ENCODE results near the gene FBXL7. TPM values are rescaled to one million over a fixed set of nuclear protein-coding genes. Genes with fewer than 3 reads are reported as not detected.

FBXL7 gene
- total and polyA plus RNA-seq, 4 donors = 1.9 to 15.5 (median 6.6) TPM

DNA sequence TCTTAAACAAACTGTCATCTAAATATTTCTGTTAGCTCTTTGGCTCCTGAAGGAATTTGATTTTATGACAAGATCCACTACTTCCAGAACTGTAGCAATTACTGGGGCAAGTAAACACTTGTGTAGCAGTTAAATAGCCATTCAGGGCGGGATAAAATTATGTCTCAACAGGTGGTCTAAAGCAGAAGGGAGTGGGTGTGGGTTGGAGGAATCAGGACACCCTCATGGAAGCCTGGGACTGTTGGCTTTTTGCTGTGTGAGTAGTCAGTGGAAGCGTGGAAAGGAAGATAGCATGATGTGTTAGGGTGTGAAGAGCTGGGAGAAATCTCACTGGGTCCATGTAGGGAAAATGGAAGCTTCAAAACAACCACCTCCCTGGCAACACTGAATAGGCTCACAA, 127.1 kb downstream of the FBXL7 start:
- Histone ChIP-seq H3K4me3 (no peak overlapping the region), H3K27me3 (ENCODE audit: control insufficient read depth in 3 of 3, insufficient read depth in 3 of 3, low read length in 2 of 3) (no peaks in the 10 kb centered on the region), H3K27ac (ENCODE audit: low read depth in 1 of 2, low read length in 1 of 2) (no peak overlapping the region), H3K9ac (ENCODE audit: insufficient read depth in 1 of 2, low read length in 2 of 2) (no peak overlapping the region), H3K36me3 (ENCODE audit: control insufficient read depth in 4 of 4, insufficient read depth in 4 of 4, low read length in 4 of 4) (no peaks in the 10 kb centered on the region), H3K4me1 (ENCODE audit: control insufficient read depth in 5 of 5, insufficient read depth in 5 of 5, low read length in 5 of 5) (peaks cover 0 to 6% (median 0%) of the 10 kb centered on the region in 5 donors), H3K9me3 (ENCODE audit: control insufficient read depth in 4 of 4, insufficient read depth in 3 of 4, low read length in 3 of 4) (no peaks in the 10 kb centered on the region)
- TF ChIP-seq, protein P1, sequence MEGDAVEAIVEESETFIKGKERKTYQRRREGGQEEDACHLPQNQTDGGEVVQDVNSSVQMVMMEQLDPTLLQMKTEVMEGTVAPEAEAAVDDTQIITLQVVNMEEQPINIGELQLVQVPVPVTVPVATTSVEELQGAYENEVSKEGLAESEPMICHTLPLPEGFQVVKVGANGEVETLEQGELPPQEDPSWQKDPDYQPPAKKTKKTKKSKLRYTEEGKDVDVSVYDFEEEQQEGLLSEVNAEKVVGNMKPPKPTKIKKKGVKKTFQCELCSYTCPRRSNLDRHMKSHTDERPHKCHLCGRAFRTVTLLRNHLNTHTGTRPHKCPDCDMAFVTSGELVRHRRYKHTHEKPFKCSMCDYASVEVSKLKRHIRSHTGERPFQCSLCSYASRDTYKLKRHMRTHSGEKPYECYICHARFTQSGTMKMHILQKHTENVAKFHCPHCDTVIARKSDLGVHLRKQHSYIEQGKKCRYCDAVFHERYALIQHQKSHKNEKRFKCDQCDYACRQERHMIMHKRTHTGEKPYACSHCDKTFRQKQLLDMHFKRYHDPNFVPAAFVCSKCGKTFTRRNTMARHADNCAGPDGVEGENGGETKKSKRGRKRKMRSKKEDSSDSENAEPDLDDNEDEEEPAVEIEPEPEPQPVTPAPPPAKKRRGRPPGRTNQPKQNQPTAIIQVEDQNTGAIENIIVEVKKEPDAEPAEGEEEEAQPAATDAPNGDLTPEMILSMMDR (IDR thresholded peaks at IDR 0.05; ENCODE audit: control extremely low read depth, extremely low read depth) = no peak
- ATAC-seq (ENCODE audit: insufficient read depth, low FRiP score) (no peak), DNase-seq (no peak)
- WGBS, 2 donors = 89 to 91% methylated on average over 2 of the region's 2 CpGs

DNA sequence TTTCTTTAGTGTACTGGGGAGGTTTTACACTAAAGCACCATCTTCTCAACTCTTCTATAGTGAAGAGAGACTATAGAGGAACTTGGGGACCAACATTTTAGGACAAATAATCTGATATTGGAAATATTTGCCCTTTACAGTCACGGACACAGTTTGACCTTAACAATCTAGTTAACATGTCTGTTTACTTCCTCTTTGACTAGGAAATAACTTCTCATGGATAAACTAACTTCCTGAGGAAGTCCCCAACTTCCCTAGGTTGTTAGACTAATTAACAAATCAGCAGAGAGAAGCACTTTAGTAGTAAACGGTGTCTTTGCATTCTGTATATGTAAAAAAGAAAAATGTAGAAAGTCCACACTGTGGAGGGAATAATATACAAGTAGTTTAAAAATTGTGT, 127.7 kb downstream of the FBXL7 start:
- Histone ChIP-seq H3K27ac (ENCODE audit: low read depth in 1 of 2, low read length in 1 of 2) (no peak overlapping the region), H3K4me1 (ENCODE audit: control insufficient read depth in 5 of 5, insufficient read depth in 5 of 5, low read length in 5 of 5) (peaks cover 0 to 6% (median 0%) of the 10 kb centered on the region in 5 donors), H3K27me3 (ENCODE audit: control insufficient read depth in 3 of 3, insufficient read depth in 3 of 3, low read length in 2 of 3) (no peaks in the 10 kb centered on the region), H3K9ac (ENCODE audit: insufficient read depth in 1 of 2, low read length in 2 of 2) (no peak overlapping the region), H3K4me3 (no peak overlapping the region), H3K9me3 (ENCODE audit: control insufficient read depth in 4 of 4, insufficient read depth in 3 of 4, low read length in 3 of 4) (no peaks in the 10 kb centered on the region), H3K36me3 (ENCODE audit: control insufficient read depth in 4 of 4, insufficient read depth in 4 of 4, low read length in 4 of 4) (no peaks in the 10 kb centered on the region)
- ATAC-seq (ENCODE audit: insufficient read depth, low FRiP score) (no peak), DNase-seq (no peak)
- TF ChIP-seq, protein P1 (IDR thresholded peaks at IDR 0.05; ENCODE audit: control extremely low read depth, extremely low read depth) = no peak
- 43 to 57% methylated on average over 2 of the region's 2 CpGs for WGBS, 2 donors

DNA sequence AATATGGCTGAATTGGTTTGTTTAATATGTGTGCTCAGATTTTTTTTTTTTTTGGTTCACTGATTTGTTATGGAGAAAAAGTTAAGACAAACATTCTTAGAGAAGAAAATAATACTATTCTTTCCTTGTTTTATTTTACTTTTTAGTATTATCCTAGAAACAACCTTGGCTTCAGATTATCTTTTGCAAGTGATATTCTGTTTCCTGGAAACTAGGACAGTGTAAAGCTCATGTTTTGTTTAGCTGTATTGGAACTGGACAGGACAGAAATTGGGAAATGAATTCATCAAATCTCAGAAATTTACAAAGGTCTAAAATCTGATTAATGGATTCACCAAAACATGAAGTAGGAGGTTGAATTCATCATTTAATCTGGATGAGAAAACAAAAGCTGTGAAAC, 130.5 kb downstream of the FBXL7 start:
- TF ChIP-seq, protein P1 (IDR thresholded peaks at IDR 0.05; ENCODE audit: control extremely low read depth, extremely low read depth) = no peak
- ATAC-seq (ENCODE audit: insufficient read depth, low FRiP score) = no peak
- Histone ChIP-seq H3K27ac (ENCODE audit: low read depth in 1 of 2, low read length in 1 of 2) (no peak overlapping the region), H3K9ac (ENCODE audit: insufficient read depth in 1 of 2, low read length in 2 of 2) (no peak overlapping the region), H3K9me3 (ENCODE audit: control insufficient read depth in 4 of 4, insufficient read depth in 3 of 4, low read length in 3 of 4) (no peaks in the 10 kb centered on the region), H3K4me3 (no peak overlapping the region), H3K4me1 (ENCODE audit: control insufficient read depth in 5 of 5, insufficient read depth in 5 of 5, low read length in 5 of 5) (peaks cover 0 to 5% (median 0%) of the 10 kb centered on the region in 5 donors), H3K27me3 (ENCODE audit: control insufficient read depth in 3 of 3, insufficient read depth in 3 of 3, low read length in 2 of 3) (no peaks in the 10 kb centered on the region), H3K36me3 (ENCODE audit: control insufficient read depth in 4 of 4, insufficient read depth in 4 of 4, low read length in 4 of 4) (no peaks in the 10 kb centered on the region)
- no peak for DNase-seq

DNA sequence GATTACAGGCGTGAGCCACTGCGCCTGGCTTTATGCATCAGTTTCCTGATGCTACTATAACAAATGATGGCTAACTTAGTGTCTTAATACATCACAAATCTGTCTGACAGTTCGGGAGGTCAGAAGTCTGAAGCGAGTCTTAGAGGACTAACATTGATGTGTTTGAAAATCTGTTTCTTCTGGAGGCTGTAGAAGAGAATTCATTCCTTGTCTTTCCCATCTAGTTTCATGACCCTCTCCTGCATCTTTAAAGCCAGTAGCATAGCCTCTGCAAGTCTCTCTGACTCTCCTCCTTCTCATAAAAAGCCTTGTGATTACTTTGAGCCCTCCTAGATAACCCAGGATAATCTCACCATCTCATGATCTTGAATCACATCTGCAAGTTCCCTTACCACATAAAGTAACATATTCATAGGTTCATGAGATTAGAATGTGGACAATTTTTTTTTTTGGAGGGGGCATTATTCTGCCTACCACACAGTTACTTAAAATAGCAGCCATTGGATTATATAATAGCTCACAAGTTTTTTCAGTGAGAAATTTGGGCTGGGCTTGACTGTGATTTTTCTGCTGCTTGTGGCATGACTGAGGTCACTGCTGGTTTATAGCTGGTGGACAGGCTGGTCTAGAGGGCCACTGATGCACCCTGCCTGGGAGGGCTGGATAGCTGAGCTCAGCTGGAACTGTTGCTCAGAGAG, 134.8 kb downstream of the FBXL7 start:
- TF ChIP-seq, protein P1 (IDR thresholded peaks at IDR 0.05; ENCODE audit: control extremely low read depth, extremely low read depth) = no peak
- no peak for ATAC-seq (ENCODE audit: insufficient read depth, low FRiP score)
- 93 to 94% methylated on average over 4 of the region's 4 CpGs for WGBS, 2 donors

More for the DNA sequence above, 134.8 kb downstream of the FBXL7 start:
- Histone ChIP-seq H3K4me1 (ENCODE audit: control insufficient read depth in 5 of 5, insufficient read depth in 5 of 5, low read length in 5 of 5) (peaks cover 0 to 16% (median 3%) of the 10 kb centered on the region in 5 donors), H3K4me3 (no peak overlapping the region), H3K9me3 (ENCODE audit: control insufficient read depth in 4 of 4, insufficient read depth in 3 of 4, low read length in 3 of 4) (no peaks in the 10 kb centered on the region), H3K27me3 (ENCODE audit: control insufficient read depth in 3 of 3, insufficient read depth in 3 of 3, low read length in 2 of 3) (no peaks in the 10 kb centered on the region), H3K27ac (ENCODE audit: low read depth in 1 of 2, low read length in 1 of 2) (no peak overlapping the region), H3K9ac (ENCODE audit: insufficient read depth in 1 of 2, low read length in 2 of 2) (no peak overlapping the region), H3K36me3 (ENCODE audit: control insufficient read depth in 4 of 4, insufficient read depth in 4 of 4, low read length in 4 of 4) (no peaks in the 10 kb centered on the region)
- DNase-seq = no peak
